ENCODE results near the gene KSR2.
A peak's percentile ranks its signal among the peaks of the same experiment; 100 is the strongest.
"Not testable (repeated sequence)": the region's sequence is repeated elsewhere in the genome, so short reads cannot be mapped to it uniquely, and the experiment has no call there.

KSR2 gene

DNA sequence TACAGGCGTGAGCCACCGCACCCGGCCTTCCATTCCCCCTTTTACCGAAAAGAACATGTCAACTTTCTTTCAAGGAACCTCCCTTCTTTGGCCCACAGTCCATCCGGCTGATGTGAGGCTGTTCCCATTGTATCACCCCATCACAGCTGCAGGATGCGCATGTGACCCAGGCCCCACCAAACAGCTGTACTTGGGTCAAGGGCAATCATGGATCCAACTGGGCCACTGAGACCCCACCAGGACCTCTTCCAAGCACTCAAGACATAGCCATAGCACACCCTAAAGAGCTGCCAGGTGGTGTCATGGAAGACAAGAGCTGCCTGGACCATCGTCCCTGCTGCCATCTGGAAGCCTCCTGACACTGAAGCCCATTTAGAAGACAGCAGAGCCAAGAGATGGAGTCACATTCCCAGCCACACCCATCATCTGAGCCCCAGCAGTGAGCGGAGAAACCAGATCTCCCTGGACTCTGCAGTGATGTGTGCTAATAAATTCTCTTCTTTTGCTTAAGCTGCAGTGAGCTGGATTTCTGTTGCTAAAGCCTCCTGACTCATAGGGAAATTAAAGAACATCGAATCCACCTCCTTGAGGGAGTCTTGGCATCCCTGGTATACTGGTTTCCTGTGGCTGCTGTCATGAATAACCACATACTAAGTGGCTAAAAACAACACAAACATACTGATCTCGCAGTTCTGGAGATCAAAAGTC, 105.6 kb downstream of the KSR2 start:
- TF ChIP-seq CTCF (IDR thresholded peaks at IDR 0.05; ENCODE audit: insufficient read depth, low read depth, low read length, missing control alignments): no peak
- no peak for DNase-seq (ENCODE audit: low read depth)
- no peak overlapping the region for H3K4me3 ChIP-seq (ENCODE audit: low read depth, low read length)

- no peak for DNase-seq (ENCODE audit: low read depth)
- no peak for TF ChIP-seq CTCF (IDR thresholded peaks at IDR 0.05; ENCODE audit: insufficient read depth, low read depth, low read length, missing control alignments)
- H3K4me3 ChIP-seq (ENCODE audit: low read depth, low read length): no peak overlapping the region
Observed at GRCh38 chr12:117861691-117862090, 107.1 kb downstream of the KSR2 start.

DNA sequence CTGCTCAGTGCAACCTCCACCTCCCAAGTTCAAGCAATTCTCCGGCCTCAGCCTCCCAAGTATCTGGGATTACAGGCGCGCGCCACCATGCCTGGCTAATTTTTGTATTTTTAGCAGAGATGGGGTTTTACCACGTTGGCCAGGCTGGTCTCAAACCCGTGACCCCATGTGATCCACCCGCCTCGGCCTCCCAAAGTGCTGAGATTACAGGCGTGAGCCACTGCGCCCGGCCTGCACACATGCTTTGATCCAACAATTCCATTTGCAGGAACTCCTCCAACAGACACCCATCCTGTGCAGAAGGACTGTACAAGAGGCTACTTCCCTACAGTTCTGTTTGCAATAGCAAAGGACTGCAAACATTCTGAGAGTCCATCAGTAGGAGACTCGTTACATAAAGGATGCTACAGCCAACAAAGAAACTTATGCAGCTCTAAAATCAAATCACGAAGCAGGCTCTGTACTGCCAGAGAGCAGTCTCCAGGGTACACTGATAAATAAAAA, 108.0 kb downstream of the KSR2 start:
- not testable (repeated sequence) for DNase-seq (ENCODE audit: low read depth); H3K4me3 ChIP-seq (ENCODE audit: low read depth, low read length)

DNA sequence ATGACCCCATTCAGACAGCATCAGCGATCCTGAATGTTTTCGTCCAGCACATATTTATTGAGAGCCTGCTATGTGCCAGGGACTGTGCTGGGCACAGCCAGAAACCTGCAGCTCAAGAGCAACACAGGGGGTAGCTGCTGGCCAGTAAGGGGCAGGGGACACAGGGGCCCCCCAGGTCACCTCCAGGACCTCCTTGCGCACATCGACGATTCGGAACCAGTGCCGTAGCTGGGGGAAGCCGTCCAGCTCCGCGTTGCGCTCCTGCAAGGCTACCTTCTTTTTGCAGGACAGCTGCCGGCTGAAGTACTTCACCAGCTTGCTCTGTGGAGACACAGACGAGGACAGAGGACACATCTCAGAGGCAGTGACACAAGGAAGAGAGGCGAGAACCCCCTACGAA, 108.7 kb downstream of the KSR2 start:
- H3K4me3 ChIP-seq (ENCODE audit: low read depth, low read length): no peak overlapping the region
- TF ChIP-seq CTCF (IDR thresholded peaks at IDR 0.05; ENCODE audit: insufficient read depth, low read depth, low read length, missing control alignments): no peak
- no peak for DNase-seq (ENCODE audit: low read depth)

- H3K4me3 ChIP-seq (ENCODE audit: low read depth, low read length): no peak overlapping the region
- TF ChIP-seq CTCF (IDR thresholded peaks at IDR 0.05; ENCODE audit: insufficient read depth, low read depth, low read length, missing control alignments): peak; percentile 80
- DNase-seq (ENCODE audit: low read depth): peak; percentile 64
Observed at GRCh38 chr12:117857632-117858612, 110.9 kb downstream of the KSR2 start.

GRCh38 chr12:117857139-117857538, 111.7 kb downstream of the KSR2 start:
- DNase-seq (ENCODE audit: low read depth): not testable (repeated sequence)

GRCh38 chr12:117855165-117855564, 113.6 kb downstream of the KSR2 start:
- H3K4me3 ChIP-seq (ENCODE audit: low read depth, low read length): no peak overlapping the region
- TF ChIP-seq CTCF (IDR thresholded peaks at IDR 0.05; ENCODE audit: insufficient read depth, low read depth, low read length, missing control alignments): no peak
- no peak for DNase-seq (ENCODE audit: low read depth)

More at GRCh38 chr12:117857139-117857538, 111.7 kb downstream of the KSR2 start:
- H3K4me3 ChIP-seq (ENCODE audit: low read depth, low read length): not testable (repeated sequence)
